HEK293T (cell line): ENCODE measurements around the gene IL13RA2.

Experiments
- CTCF ChIA-PET: fragments of 350-600 bp; formaldehyde crosslinking; extraction: SDS; loops from one replicate; lab custom pipeline; 2021; ENCODE audit warnings: antibody characterized with exemption, inconsistent platforms; lab: Yijun Ruan, JAX
- POLR2A ChIA-PET: fragments of 350-600 bp; formaldehyde crosslinking; extraction: SDS; loops from one replicate; lab custom pipeline; 2020; ENCODE audit warnings: antibody characterized with exemption, inconsistent platforms; lab: Yijun Ruan, JAX
- DNase-seq: peaks from one replicate; pipeline ENCODE4 v3.0.0; 2012; ENCODE audit warnings: mixed read lengths; ENCODE audit errors: extremely low spot score
- ARNT ChIP-seq: fragments of 450-650 bp; IDR thresholded peaks from 2 replicates; pipeline ENCODE4 v1.6.1; 2017; ENCODE audit warnings: mild to moderate bottlenecking
- BHLHE40 ChIP-seq: fragments of 450-650 bp; IDR thresholded peaks from 2 replicates; pipeline ENCODE4 v1.6.1; 2016; ENCODE audit warnings: mild to moderate bottlenecking, moderate library complexity, borderline replicate concordance
- CTBP1 ChIP-seq: fragments of 450-650 bp; IDR thresholded peaks from 2 replicates; pipeline ENCODE4 v1.6.1; 2016; ENCODE audit warnings: borderline replicate concordance
- ELF4 ChIP-seq: fragments of 450-650 bp; IDR thresholded peaks from 2 replicates; pipeline ENCODE4 v1.6.1; 2017; ENCODE audit warnings: antibody characterized with exemption
- FOXA1 ChIP-seq: fragments of 450-650 bp; IDR thresholded peaks from 2 replicates; pipeline ENCODE4 v1.6.1; 2016; ENCODE audit warnings: mild to moderate bottlenecking
- FOXK2 ChIP-seq: fragments of 450-650 bp; IDR thresholded peaks from 2 replicates; pipeline ENCODE4 v1.6.1; 2016; ENCODE audit warnings: mild to moderate bottlenecking
- FOXM1 ChIP-seq: fragments of 450-650 bp; IDR thresholded peaks from 2 replicates; pipeline ENCODE4 v1.6.1; 2017; ENCODE audit warnings: mild to moderate bottlenecking, borderline replicate concordance
- HDGF ChIP-seq: fragments of 450-650 bp; IDR thresholded peaks from 2 replicates; pipeline ENCODE4 v1.6.1; 2017; ENCODE audit warnings: antibody characterized with exemption, borderline replicate concordance
- L3MBTL2 ChIP-seq: fragments of 450-650 bp; conservative IDR thresholded peaks from 2 replicates; pipeline ENCODE4 v1.6.1; 2016; ENCODE audit warnings: mild to moderate bottlenecking
- LEF1 ChIP-seq: fragments of 450-650 bp; IDR thresholded peaks from 2 replicates; pipeline ENCODE4 v1.6.1; 2017; ENCODE audit warnings: mild to moderate bottlenecking, borderline replicate concordance
- NFRKB ChIP-seq: fragments of 450-650 bp; IDR thresholded peaks from 2 replicates; pipeline ENCODE4 v1.6.1; 2016; ENCODE audit warnings: mild to moderate bottlenecking, moderate library complexity
- SP1 ChIP-seq: fragments of 450-650 bp; IDR thresholded peaks from 2 replicates; pipeline ENCODE4 v1.6.1; 2017
- SUZ12 ChIP-seq: fragments of 450-650 bp; IDR thresholded peaks from 2 replicates; pipeline ENCODE4 v1.6.1; 2016; ENCODE audit warnings: mild to moderate bottlenecking
- TARDBP ChIP-seq: fragments of 450-650 bp; IDR thresholded peaks from 2 replicates; pipeline ENCODE4 v1.6.1; 2016
- ZNF384 ChIP-seq: fragments of 450-650 bp; IDR thresholded peaks from 2 replicates; pipeline ENCODE4 v1.6.1; 2016
- TF ChIP-seq, protein P1 (sequence below): fragments of 450-650 bp; IDR thresholded peaks from 2 replicates; pipeline ENCODE4 v1.6.1; 2016

IL13RA2 gene, protein sequence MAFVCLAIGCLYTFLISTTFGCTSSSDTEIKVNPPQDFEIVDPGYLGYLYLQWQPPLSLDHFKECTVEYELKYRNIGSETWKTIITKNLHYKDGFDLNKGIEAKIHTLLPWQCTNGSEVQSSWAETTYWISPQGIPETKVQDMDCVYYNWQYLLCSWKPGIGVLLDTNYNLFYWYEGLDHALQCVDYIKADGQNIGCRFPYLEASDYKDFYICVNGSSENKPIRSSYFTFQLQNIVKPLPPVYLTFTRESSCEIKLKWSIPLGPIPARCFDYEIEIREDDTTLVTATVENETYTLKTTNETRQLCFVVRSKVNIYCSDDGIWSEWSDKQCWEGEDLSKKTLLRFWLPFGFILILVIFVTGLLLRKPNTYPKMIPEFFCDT

DNA sequence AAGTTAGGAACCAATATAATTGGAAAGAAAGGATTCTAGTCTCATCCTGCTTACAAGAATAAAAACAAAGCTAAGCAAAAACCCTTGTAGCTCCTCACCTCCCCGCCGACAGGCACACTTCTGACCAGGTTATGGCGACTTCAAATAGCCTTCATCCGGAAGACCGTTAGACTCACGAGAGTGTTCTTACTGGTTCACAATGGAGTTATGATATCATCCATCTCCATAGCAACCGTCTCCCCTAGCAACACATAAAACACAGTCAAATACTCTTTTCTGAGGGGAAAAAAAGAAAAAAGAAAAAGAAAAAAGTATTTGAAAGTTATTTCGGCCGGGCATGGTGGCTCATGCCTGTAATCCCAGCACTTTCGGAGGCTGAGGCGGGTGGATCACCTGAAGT is at the start of gene IL13RA2:
IL13RA2 (minus strand) TSS at position 162 of the 400 bp plus-strand sequence. CDS start 347 bp downstream, outside the sequence.
- ChIA-PET POLR2A (no interaction called here), CTCF (interaction anchor here (1.0 to 1.5 kb wide), 2 partner anchors 8 to 302 kb away, joined by 3 to 4 read pairs; no protein-coding TSS in a partner anchor)
- DNase-seq = no peak
- TF ChIP-seq TARDBP = no peak
- no peak for TF ChIP-seq BHLHE40
- TF ChIP-seq SUZ12 = no peak
- no peak for TF ChIP-seq L3MBTL2
- TF ChIP-seq, protein P1, sequence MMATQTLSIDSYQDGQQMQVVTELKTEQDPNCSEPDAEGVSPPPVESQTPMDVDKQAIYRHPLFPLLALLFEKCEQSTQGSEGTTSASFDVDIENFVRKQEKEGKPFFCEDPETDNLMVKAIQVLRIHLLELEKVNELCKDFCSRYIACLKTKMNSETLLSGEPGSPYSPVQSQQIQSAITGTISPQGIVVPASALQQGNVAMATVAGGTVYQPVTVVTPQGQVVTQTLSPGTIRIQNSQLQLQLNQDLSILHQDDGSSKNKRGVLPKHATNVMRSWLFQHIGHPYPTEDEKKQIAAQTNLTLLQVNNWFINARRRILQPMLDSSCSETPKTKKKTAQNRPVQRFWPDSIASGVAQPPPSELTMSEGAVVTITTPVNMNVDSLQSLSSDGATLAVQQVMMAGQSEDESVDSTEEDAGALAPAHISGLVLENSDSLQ = no peak
- TF ChIP-seq HDGF = no peak
- TF ChIP-seq FOXM1 = no peak
- TF ChIP-seq FOXK2 = no peak
- TF ChIP-seq LEF1 = no peak
- no peak for TF ChIP-seq ZNF384
- no peak for TF ChIP-seq ARNT
- no peak for TF ChIP-seq FOXA1
- TF ChIP-seq ELF4 = no peak
- TF ChIP-seq NFRKB = no peak

DNA sequence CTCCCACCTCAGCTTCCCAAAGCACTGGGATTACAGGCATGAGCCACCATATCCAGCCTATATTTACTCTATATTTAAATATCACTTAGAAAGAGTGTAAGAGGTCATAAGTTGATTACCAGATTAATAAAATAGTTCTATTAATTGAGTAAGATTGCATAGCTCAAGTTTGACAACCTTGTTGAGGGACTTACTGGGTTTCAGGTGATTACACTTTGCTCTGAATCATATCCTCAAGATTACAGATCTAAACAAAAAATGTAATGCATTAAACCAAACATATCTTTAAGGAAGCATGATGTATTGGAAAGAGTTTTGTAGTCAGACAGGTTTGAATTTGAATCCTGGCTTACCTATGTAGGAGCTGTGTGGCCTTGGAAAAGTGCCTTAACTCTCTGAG is 47.9 kb upstream of the IL13RA2 start:
- POLR2A ChIA-PET = no interaction called here
- TF ChIP-seq HDGF = no peak
- no peak for TF ChIP-seq NFRKB
- no peak for TF ChIP-seq BHLHE40
- no peak for TF ChIP-seq FOXK2
- no peak for TF ChIP-seq ARNT
- no peak for TF ChIP-seq ELF4
- no peak for TF ChIP-seq FOXA1
- DNase-seq = no peak
- CTCF ChIA-PET = no interaction called here

DNA sequence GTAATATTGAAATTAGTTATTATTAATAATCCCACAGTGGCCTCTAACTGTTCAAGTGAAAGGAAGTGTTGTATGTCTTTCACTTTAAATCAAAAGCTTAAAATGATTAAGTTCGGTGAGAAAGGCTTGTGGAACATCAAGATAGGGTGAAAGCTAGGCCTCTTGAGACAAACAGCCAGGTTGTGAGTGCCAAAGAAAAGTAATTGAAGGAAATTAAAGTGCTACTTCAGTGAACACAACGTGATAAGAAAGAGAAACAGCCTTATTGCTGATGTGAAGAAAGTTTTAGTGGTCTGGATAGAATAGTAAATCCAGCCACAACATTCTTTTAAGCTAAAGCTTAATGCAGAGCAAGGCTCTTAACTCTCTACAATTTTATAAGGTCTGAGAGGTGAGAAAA is 42.6 kb upstream of the IL13RA2 start:
- ChIA-PET POLR2A (no interaction called here), CTCF (no interaction called here)
- TF ChIP-seq HDGF (no peak), SUZ12 (no peak), BHLHE40 (no peak), ZNF384 (no peak), ELF4 (no peak), FOXM1 (no peak), NFRKB (no peak), LEF1 (no peak), TARDBP (no peak)
- DNase-seq = no peak

DNA sequence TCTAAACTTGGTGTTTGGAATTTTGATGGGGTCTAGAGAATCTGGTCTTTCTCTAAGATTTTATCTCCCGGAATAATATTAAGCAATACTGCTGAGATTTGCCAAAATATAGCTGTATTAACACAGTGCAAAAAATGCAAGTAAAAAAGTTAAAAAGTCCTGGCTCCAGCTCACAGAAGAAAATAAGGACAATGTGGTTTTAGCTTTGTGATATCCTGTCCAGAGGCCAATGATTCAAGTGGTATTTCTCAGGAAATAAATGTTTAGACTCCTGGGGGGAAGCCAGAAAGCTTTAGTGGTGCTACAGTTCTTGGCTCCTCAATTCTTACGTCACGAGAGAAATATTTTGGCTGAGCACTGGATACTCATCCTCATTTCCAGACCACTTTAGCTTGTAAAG is 40.9 kb upstream of the IL13RA2 start:
- POLR2A ChIA-PET = no interaction called here
- CTCF ChIA-PET = no interaction called here
- no peak for DNase-seq
- TF ChIP-seq, protein P1 = no peak
- TF ChIP-seq LEF1 = no peak
- no peak for TF ChIP-seq ELF4
- no peak for TF ChIP-seq FOXK2
- TF ChIP-seq FOXM1 = no peak
- TF ChIP-seq ZNF384 = no peak
- TF ChIP-seq CTBP1 = no peak
- no peak for TF ChIP-seq SUZ12
- TF ChIP-seq ARNT = no peak
- no peak for TF ChIP-seq TARDBP
- TF ChIP-seq SP1 = no peak
- no peak for TF ChIP-seq NFRKB

DNA sequence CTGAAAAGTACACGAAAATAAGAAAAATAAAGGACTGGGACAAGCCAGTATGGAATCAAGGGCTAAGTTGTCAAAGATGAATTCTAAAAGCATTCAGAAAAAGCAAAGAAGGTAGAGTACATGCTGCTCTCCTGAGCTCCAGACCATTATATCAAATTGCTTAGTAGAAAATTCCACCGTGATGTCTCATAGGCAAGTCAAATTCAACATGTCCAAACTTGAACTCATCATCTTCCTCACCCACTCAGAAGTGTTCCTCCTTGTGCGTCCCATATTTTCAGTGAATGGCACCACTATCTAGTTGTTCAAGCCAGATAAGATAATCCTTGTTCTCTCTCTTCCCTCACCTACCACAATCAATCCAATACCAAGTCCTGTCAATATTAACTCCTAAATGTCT is 37.5 kb upstream of the IL13RA2 start:
- POLR2A ChIA-PET = no interaction called here
- TF ChIP-seq, protein P1 = no peak
- TF ChIP-seq ELF4 (no peak), L3MBTL2 (no peak), SUZ12 (no peak), HDGF (no peak), FOXK2 (no peak), FOXM1 (no peak), NFRKB (no peak), SP1 (no peak), LEF1 (no peak), CTBP1 (no peak), BHLHE40 (no peak)
- CTCF ChIA-PET = no interaction called here
- no peak for DNase-seq

DNA sequence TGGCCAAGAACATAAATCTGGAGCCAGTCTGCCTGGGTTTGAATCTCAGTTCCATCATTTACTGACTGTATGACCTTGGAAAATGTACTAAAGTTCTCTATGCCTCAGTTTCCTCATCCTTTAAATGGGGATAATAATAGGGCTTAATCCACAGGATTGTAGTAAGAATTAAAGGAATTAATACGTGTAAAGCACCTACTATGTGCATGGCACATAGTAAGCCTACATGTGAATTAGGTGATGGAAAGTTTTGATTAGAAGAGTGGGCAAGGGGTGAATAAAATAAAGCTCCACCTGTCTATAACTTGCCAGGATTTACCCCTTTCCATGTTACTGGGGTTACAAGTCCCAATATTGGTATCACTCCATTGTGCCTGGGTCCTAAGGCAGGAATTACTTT is 35.8 kb upstream of the IL13RA2 start:
- DNase-seq = no peak
- ChIA-PET CTCF (no interaction called here), POLR2A (no interaction called here)
- TF ChIP-seq FOXM1 (no peak), SUZ12 (no peak), TARDBP (no peak)
